Jurkat, Clone E6-1 (cell line): ENCODE results near the gene SPIB.
"Not testable (repeated sequence)": the region's sequence is repeated elsewhere in the genome, so short reads cannot be mapped to it uniquely, and the experiment has no call there.

Experiments
- DNase-seq: peaks from one replicate; pipeline ENCODE4 v3.0.0-alpha.2; 2011; ENCODE audit warnings: low read depth, low spot score
- H3K4me3 ChIP-seq: 2 replicates; pipeline ENCODE4 v1.5.1; 2011; ENCODE audit warnings: mild to moderate bottlenecking, low read length, control low read depth, moderate library complexity

The SPIB gene

DNA sequence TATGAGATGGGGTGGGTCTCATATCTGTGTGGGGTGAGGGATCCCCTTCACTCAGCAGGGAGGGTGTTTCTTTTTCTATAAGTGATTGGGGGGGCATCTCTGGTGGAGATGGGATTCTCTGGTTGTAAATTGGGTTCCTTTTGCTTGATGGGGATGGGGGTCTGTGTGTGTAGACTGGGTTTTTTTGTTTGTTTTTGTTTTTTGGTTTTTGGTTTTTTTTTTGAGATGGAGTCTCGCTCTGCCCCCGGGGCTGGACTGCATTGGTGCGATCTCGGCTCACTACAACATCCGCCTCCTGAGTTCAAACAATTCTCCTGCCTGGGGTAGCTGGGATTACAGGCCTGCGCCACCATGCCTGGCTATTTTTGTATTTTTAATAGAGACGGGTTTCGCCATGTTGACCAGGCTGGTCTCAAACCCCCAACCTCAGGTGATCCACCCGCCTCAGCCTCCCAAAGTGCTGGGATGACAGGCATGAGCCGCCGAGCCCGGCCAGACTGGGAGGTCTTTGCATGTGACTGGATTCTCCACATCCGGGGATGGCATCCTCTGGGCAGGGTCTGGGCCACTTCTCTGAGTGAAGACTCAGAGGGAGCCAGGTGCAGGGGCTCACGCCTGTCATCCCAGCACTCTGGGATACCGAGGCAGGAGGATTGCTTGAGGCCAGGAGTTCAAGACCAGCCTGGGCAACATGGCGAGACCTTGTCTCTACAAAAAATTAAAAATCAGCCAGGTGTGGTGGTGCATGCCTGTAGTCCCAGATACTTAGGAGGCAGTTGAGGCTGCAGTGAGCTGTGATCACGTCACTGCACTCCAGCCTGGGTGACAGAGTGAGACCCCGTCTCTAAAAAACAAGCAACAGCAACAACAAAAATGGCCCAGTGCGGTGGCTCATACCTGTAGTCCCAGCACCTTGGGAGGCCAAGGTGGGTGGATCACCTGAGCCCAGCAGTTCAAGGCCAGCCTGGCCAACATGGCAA, 14.8 kb downstream of the SPIB start:
- DNase-seq = no peak
- H3K4me3 ChIP-seq = no peak overlapping the region

DNA sequence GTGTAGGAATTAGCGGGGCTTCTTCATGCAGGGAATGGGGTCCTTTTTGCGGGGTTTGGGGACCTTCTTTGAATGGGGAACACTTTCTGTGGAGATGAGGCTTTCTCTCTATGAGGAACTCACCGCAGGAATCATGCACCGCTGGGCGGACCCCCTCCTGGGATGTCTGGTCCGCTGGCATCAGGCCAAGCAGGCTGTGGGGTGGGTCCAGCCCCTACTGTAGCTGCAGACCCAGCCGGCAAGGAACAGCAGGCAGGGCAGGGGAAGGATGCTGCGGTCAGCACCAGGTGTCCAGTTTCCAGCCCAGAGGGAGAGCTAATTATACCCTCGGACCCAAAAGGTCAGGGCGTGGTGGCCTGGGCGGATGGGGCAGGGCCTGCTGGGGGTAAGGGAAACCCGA, 15.8 kb downstream of the SPIB start:
- H3K4me3 ChIP-seq = no peak overlapping the region

GRCh38 chr19:50435221-50435620, 16.5 kb downstream of the SPIB start:
- H3K4me3 ChIP-seq = no peak overlapping the region
- no peak for DNase-seq

More for the DNA sequence above, 15.8 kb downstream of the SPIB start:
- DNase-seq = no peak

DNA sequence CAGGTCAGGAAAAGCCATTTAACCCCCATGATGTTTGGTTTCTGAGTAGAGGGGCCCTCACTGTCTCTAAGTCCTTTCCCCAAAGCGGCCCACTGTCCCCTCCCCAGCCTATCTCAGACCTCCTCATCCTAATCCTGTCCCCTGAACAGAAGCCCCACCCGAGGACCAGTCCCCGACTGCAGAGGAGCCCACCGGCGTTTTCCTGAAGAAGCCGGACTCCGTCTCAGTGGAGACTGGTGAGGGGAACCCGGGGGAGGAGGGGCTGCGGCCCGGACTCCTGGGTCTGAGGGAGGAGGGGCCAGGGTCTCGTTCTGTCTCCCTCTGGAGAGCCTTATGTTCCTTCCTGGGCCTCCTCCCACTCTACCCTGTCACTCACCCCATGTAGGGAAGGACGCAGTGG, 16.9 kb downstream of the SPIB start:
- no peak overlapping the region for H3K4me3 ChIP-seq
- DNase-seq = no peak

- no peak overlapping the region for H3K4me3 ChIP-seq
- no peak for DNase-seq
Measured at GRCh38 chr19:50437862-50438449, 19.2 kb downstream of the SPIB start.

- not testable (repeated sequence) for DNase-seq, H3K4me3 ChIP-seq
Measured at GRCh38 chr19:50439130-50439529, 20.4 kb downstream of the SPIB start.

DNA sequence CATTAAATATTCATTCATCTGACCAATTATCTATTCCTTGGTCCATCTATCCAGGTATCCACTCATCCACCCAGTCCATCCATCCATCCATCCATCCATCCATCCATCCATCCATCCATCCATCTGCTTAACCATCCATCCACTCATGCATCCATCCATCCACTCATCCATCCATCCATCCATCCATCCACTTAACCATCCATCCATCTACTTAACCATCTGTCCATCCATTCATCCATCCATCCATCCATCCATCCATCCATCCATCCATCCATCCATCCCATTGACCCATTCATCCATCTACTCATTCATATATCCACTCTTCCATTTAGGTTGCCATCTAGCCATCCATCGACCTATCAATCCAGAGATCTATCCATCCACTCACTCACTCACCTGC, 25.3 kb downstream of the SPIB start:
- no peak for DNase-seq
- no peak overlapping the region for H3K4me3 ChIP-seq

- no peak for DNase-seq
- H3K4me3 ChIP-seq = no peak overlapping the region
Measured at GRCh38 chr19:50447053-50447452, 28.3 kb downstream of the SPIB start.

GRCh38 chr19:50447750-50448149, 29.0 kb downstream of the SPIB start:
- H3K4me3 ChIP-seq = no peak overlapping the region
- DNase-seq = no peak

GRCh38 chr19:50449236-50449899, 30.6 kb downstream of the SPIB start:
- H3K4me3 ChIP-seq = no peak overlapping the region
- no peak for DNase-seq

DNA sequence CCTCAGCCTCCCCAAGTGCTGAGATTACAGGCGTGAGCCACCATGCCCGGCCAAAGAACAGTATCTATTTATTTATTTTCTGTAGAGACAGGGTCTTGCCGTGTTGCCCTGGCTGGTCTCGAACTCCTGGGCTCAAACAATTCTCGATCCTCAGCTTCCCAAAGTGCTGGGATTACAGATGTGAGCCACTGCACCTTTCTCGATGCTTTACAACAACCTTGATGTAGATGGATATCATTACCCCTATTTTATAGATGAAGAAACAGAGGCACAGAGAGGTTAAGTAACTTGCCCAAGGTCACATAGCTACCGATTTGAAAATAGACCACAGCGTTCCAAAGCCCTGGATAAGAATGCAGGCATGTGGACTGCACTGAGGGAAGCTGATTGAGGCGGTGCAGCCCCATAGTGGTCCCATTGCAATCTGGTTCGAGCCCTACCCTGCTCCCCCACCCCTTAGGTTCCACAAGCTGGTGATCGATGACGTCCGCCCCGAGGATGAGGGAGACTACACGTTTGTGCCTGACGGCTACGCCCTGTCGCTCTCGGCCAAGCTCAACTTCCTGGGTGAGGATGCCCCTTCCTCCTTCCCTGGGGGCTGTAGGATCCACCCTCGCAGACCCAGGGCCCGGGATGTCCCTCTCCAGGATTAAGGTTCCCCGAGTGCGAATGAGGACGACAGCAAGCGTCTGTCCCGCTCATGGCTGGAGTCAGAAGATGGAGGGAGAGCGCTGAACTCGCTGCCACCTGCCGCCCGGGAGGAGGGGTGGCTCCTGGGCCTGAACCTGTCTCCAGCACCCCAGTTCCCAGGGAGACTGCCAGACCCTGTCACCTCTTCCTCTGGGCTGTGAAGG, 31.9 kb downstream of the SPIB start:
- DNase-seq = no peak
- H3K4me3 ChIP-seq = no peak overlapping the region

DNA sequence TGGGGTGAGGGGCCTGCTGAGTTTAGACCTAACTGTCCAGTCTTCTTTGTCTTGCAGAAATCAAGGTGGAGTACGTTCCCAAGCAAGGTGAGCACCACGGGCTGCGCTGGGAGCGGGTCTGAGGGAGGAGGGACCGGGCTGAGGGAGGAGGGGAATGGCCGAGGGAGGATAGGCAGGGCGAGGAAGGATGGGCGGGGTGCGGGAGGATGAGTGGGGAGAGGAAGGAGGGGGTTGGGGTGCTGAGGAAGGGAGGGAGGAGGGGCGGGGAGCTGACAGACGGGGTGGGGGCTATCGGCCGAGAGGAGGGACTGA, 32.4 kb downstream of the SPIB start:
- no peak for DNase-seq
- H3K4me3 ChIP-seq = no peak overlapping the region

GRCh38 chr19:50453243-50453642, 34.5 kb downstream of the SPIB start:
- H3K4me3 ChIP-seq = no peak overlapping the region
- no peak for DNase-seq

GRCh38 chr19:50455992-50456391, 37.3 kb downstream of the SPIB start:
- H3K4me3 ChIP-seq = no peak overlapping the region
- no peak for DNase-seq

DNA sequence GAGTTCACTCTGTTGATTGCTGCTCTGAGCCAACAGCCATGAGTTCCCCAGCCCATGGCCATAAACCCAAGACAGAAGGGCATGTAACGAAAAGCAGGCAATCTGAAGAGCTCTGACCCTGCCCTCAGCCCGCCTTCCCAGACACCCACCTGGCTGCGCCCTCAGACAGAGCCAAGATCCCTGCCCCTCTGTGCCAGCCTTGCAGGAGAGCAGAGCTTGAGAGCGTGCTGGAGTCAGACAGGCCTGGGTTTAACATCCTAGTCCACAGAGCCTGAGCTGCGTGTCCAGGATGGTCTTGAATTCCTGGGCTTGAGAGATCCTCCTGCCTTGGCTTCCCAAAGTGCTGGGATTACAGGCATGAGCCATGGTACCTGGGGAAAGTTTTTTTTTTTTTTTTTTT, 38.6 kb downstream of the SPIB start:
- no peak overlapping the region for H3K4me3 ChIP-seq
- no peak for DNase-seq

- H3K4me3 ChIP-seq = no peak overlapping the region
Measured at GRCh38 chr19:50458396-50459066, 39.8 kb downstream of the SPIB start.

GRCh38 chr19:50459067-50459456, 40.3 kb downstream of the SPIB start:
- DNase-seq = no peak
- H3K4me3 ChIP-seq = no peak overlapping the region

More at GRCh38 chr19:50458396-50459066, 39.8 kb downstream of the SPIB start:
- DNase-seq = no peak

GRCh38 chr19:50459638-50460037, 40.9 kb downstream of the SPIB start:
- no peak overlapping the region for H3K4me3 ChIP-seq
- no peak for DNase-seq
